Adrenal gland (tissue), 12 donors: Measurements from ENCODE around the gene KIF15. TPM values are rescaled to one million over a fixed set of nuclear protein-coding genes. Genes with fewer than 3 reads are reported as not detected.

Experiments used
- DNase-seq, 7 donors: peaks; one replicate each; pipeline ENCODE4 v3.0.0-alpha.2; 2019 to 2020
- H3K27ac ChIP-seq, 5 donors: fragments of 200-600 bp; sonication (generic) in 4 of 5; 1 replicate in 3 of 5; 2 replicates in 2 of 5; pipeline versions ENCODE4 v1.5.1 to v1.8.0; 2016 to 2020; ENCODE audit warnings: mild to moderate bottlenecking in 1 of 5
- H3K27me3 ChIP-seq: fragments of 200-600 bp; 2 replicates; pipeline ENCODE4 v1.8.0; 2021
- H3K36me3 ChIP-seq, 2 donors: fragments of 200-600 bp; replicated peaks in 1 of 2; 1 replicate in 1 of 2; 2 replicates in 1 of 2; pipeline versions ENCODE4 v1.5.1 to v1.8.0; 2018 to 2022
- H3K4me1 ChIP-seq, 2 donors: fragments of 200-600 bp; replicated peaks in 1 of 2; 1 replicate in 1 of 2; 2 replicates in 1 of 2; pipeline versions ENCODE4 v1.5.1 to v1.8.0; 2018 to 2021
- H3K4me3 ChIP-seq, 4 donors: fragments of 200-600 bp; sonication (generic) in 3 of 4; one replicate each; pipeline ENCODE4 v1.5.1; 2016 to 2018
- H3K9me3 ChIP-seq, 3 donors: fragments of 200-600 bp; sonication (generic) in 1 of 3; replicated peaks in 1 of 3; 1 replicate in 2 of 3; 2 replicates in 1 of 3; pipeline versions ENCODE4 v1.5.1 to v1.8.0; 2016 to 2021
- CTCF ChIP-seq, 6 experiments: fragments of 450-650 bp in 4 of 6; fragments of 200-600 bp in 2 of 6; sonication (generic) in 1 of 6; IDR thresholded peaks; 1 replicate in 5 of 6; 2 replicates in 1 of 6; pipeline versions ENCODE4 v1.5.1 to v1.8.0; 2016 to 2021; ENCODE audit warnings: antibody characterized with exemption in 6 of 6, mild to moderate bottlenecking in 2 of 6, moderate library complexity in 1 of 6
- POLR2A ChIP-seq, 2 donors: fragments of 450-650 bp; IDR thresholded peaks; one replicate each; pipeline ENCODE4 v1.6.1; 2017; ENCODE audit warnings: antibody characterized with exemption in 2 of 2, mild to moderate bottlenecking in 2 of 2, moderate library complexity in 1 of 2
- WGBS, 4 donors: extraction: QIAGEN DNeasy Blood & Tissue Kit in 2 of 4; methylation state at CpG; one replicate each; pipeline versions ENCODE4 v1.1.5 to v1.1.7; 2013 to 2017; 5-methylcytosine and 5-hydroxymethylcytosine counted together
- intact Hi-C, 2 donors: fragments of 100-400 bp; cut with DNase I; formaldehyde crosslinking; loops; one replicate each; pipeline versions ENCODE4 v1.14.1 to v1.15.0; 2022 to 2023
- polyA plus RNA-seq, 3 donors: library from polyadenylated mRNA; stranded (reverse); fragments of 200-250 nt in 2 of 3; fragments of 350-450 nt in 1 of 3; fragmentation: Illumina TruSeq in 1 of 3; extraction: RNeasy Lipid Tissue Mini Kit (QIAGEN cat#74804) in 1 of 3; gene quantifications; one replicate each; pipeline ENCODE4 v1.2.3, GENCODE V29; 2013 to 2014
- total RNA-seq, 9 donors: library from RNA; depleted of rRNA in 4 of 9; stranded (reverse); fragments of >200 nt in 4 of 9; fragments of 120-200 nt in 1 of 9; fragmentation: NEBNext Ultra II Directional in 1 of 9; extraction: Animal tissue kit (Norgen Biotek cat#: 25700) in 1 of 9; gene quantifications; one replicate each; pipeline versions ENCODE4 v1.1.0 to v1.2.4, GENCODE V29; 2013 to 2023
- donor health status: healthy with polysubstance abuse.
- donor health status: Bipolar disorder and iron deficiency.
- donor health status: DM: yes; HTN: yes; CAD: no.
- donor health status: DM: no; HTN: no; CAD: no.
- donor health status: DM: no; HTN: no; CAD: no.
- donor health status: DM: yes; HTN: yes; CAD: no.

KIF15 gene
- total and polyA plus RNA-seq, 12 donors = 0.20 to 10.2 (median 0.65) TPM

DNA sequence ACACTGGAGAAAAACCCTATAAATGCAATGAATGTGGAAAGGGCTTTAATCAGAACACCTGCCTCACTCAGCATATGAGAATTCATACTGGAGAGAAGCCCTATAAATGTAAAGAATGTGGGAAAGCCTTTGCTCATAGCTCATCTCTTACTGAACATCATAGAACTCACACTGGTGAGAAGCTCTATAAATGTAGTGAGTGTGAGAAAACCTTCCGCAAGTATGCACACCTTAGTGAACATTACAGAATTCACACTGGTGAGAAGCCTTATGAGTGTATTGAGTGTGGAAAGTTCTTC, 39.5 kb upstream of the KIF15 start:
- DNase-seq = no peak
- peak overlapping the region in 1 of 4 donors; percentile 32 for H3K4me3 ChIP-seq
- no peaks in the 10 kb centered on the region for H3K27me3 ChIP-seq
- H3K4me1 ChIP-seq = no peaks in the 10 kb centered on the region
- intact Hi-C loops = no loop called here
- no peak for TF ChIP-seq CTCF (IDR thresholded peaks at IDR 0.05)
- no peak for TF ChIP-seq POLR2A (IDR thresholded peaks at IDR 0.05)
- H3K27ac ChIP-seq = no peak overlapping the region
- H3K9me3 ChIP-seq = peaks cover 24 to 95% (median 29%) of the 10 kb centered on the region in 3 donors
- peaks cover 0 to 7% of the 10 kb centered on the region in 2 donors for H3K36me3 ChIP-seq
- 88 to 100% (median 95%) methylated on average over 1 of the region's 1 CpG for WGBS, 4 donors

GRCh38 chr3:44729384-44729910, 32.1 kb upstream of the KIF15 start, which contains the start of gene ZNF501:
Gene ZNF501, plus strand, starts transcription at chr3:44729635. Its CDS starts 4,787 bp downstream, at chr3:44734422.
- peak; percentile 80 to 95 (median 87) for DNase-seq
- intact Hi-C loops = no loop called here
- TF ChIP-seq POLR2A (IDR thresholded peaks at IDR 0.05) (peak; percentile 23 to 25), CTCF (IDR thresholded peaks at IDR 0.05) (no peak)
- no peaks in the 10 kb centered on the region for H3K4me1 ChIP-seq
- H3K27me3 ChIP-seq = no peaks in the 10 kb centered on the region
- H3K36me3 ChIP-seq = no peaks in the 10 kb centered on the region
- H3K27ac ChIP-seq = peak within 1 kb of the TSS in 1 of 5 donors; percentile 6
- peaks cover 0 to 50% (median 9%) of the 10 kb centered on the region in 3 donors for H3K9me3 ChIP-seq
- H3K4me3 ChIP-seq = peak within 1 kb of the TSS in 2 of 4 donors; percentile 18 to 64
- WGBS, 4 donors = 0 to 1% (median 1%) methylated on average over 11 to 46 of the region's 46 CpGs

GRCh38 chr3:44734646-44735168, 26.9 kb upstream of the KIF15 start:
- peaks cover 0 to 74% (median 18%) of the 10 kb centered on the region in 3 donors for H3K9me3 ChIP-seq
- H3K27ac ChIP-seq = no peak overlapping the region
- no peak overlapping the region for H3K4me3 ChIP-seq
- 91 to 96% (median 95%) methylated on average over 3 of the region's 3 CpGs for WGBS, 4 donors
- H3K27me3 ChIP-seq = no peaks in the 10 kb centered on the region
- H3K4me1 ChIP-seq = no peaks in the 10 kb centered on the region
- no peaks in the 10 kb centered on the region for H3K36me3 ChIP-seq
- DNase-seq = no peak
- intact Hi-C loops = no loop called here
- no peak for TF ChIP-seq CTCF (IDR thresholded peaks at IDR 0.05)

GRCh38 chr3:44761101-44761423, 532 bp upstream of the KIF15 start:
- H3K9me3 ChIP-seq = peaks cover 0 to 5% (median 0%) of the 10 kb centered on the region in 3 donors
- peak in 1 of 7 donors; percentile 19 for DNase-seq
- intact Hi-C loops = loop anchor here in 1 of 2 donors (10.0 kb wide), 1 partner anchor 104 kb away; the partner anchor contains the start of gene TMEM42
- 1 to 4% (median 1%) methylated on average over 15 of the region's 15 CpGs for WGBS, 4 donors
- H3K4me3 ChIP-seq = peak overlapping the region; percentile 83 to 93 (median 89)
- no peak for TF ChIP-seq CTCF (IDR thresholded peaks at IDR 0.05)
- no peak for TF ChIP-seq POLR2A (IDR thresholded peaks at IDR 0.05)
- peak overlapping the region in 2 of 5 donors; percentile 68 to 80 for H3K27ac ChIP-seq
- no peaks in the 10 kb centered on the region for H3K27me3 ChIP-seq
- H3K36me3 ChIP-seq = no peaks in the 10 kb centered on the region
- peaks cover 6 to 10% of the 10 kb centered on the region in 2 donors for H3K4me1 ChIP-seq
